GM12873 (cell line): ENCODE measurements around the gene SYNE1.

Experiments
- TF ChIP-seq, protein P1 (sequence below): IDR thresholded peaks from 2 replicates; pipeline ENCODE4 v1.5.1; 2012; ENCODE audit warnings: low read depth, mild to moderate bottlenecking, moderate library complexity, low read length, control low read depth; ENCODE audit not compliant: insufficient read depth; ENCODE audit errors: missing control alignments

SYNE1 gene

DNA sequence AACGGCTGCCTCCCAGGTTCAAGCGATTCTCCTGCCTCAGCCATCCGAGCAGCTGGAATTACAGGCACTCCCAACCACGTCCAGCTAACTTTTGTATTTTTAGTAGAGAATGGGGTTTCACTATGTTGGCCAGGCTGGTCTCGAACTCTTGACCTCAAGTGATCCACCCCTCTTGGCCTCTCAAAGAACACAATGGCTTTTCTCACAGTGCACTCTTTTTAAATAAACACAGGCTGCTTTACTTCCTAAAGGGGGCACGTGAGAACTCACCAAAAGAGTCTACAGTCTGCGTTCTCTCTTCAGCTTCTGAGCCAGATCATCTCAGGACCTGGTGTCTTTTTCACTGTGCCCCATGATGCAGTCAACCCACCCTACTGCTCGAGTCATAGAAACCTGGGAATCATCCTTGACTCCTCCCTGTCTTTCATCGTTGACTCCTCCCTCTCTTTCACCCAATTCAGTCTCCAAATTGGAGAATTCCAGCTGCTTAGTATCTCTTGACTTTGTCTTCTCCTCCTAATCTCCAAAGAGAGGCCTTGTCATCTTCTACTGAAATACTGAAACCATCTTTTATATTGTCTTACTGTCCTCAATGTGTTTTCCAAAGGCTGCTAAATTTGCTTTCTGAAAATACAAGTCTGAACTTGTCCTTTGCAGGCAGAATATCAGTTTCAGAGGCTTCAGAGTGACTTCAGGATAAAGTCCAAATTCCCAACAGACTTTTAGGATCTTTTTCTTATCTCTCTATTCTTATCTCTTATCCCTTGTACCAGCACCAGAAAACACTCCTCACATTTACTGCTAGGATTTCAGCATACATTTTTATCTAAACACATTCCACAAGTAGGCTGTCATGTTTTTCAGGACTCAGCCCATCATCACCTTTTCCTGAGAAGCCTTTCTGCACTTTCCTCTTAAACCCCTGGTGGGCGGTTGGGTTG is 323.4 kb downstream of the SYNE1 start:
- TF ChIP-seq, protein P1, sequence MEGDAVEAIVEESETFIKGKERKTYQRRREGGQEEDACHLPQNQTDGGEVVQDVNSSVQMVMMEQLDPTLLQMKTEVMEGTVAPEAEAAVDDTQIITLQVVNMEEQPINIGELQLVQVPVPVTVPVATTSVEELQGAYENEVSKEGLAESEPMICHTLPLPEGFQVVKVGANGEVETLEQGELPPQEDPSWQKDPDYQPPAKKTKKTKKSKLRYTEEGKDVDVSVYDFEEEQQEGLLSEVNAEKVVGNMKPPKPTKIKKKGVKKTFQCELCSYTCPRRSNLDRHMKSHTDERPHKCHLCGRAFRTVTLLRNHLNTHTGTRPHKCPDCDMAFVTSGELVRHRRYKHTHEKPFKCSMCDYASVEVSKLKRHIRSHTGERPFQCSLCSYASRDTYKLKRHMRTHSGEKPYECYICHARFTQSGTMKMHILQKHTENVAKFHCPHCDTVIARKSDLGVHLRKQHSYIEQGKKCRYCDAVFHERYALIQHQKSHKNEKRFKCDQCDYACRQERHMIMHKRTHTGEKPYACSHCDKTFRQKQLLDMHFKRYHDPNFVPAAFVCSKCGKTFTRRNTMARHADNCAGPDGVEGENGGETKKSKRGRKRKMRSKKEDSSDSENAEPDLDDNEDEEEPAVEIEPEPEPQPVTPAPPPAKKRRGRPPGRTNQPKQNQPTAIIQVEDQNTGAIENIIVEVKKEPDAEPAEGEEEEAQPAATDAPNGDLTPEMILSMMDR, result no peak

DNA sequence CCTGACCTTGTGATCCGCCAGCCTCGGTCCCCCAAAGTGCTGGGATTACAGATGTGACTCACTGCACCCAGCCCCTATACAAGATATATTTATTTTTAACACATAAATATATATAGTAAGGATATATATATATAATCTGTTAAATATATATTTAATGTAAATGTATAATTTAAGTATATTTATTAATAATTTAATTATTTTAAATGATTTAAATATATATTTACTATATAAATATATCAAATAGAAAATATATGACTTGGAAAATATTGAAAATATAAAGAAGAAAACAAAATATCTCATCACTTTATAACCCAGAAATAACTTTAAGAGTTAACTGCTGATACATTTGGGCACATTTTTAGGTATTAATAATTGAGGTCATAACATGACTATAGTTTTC is 324.7 kb downstream of the SYNE1 start:
- TF ChIP-seq, protein P1, result no peak

DNA sequence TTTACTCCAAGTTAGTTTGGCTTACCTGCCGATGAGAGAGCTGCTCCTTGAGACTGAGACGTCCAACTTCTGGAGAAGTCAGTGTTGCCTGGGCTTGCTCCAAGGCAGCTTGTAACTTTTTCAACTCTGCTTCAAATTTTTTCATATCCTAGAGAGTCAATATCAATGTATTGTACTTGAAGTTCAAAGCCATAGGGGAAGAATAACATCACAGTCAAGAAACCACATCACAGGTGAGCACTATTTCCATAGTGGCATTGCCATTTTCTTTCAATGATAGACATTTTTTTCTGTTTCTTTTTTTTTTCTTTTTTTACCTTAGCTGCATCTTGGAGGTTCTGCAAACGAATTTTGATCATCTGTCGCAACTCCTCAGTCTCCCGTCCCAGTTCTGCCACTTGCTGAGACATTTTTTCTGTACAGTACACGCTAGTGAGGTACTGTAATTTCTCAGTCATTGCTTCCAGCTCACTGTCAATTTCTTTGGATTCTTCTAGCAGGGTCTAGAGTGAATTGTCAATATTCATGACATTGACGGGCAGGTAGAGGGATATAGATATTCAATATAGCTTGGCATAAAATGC is 326.7 kb downstream of the SYNE1 start:
- TF ChIP-seq, protein P1, result no peak

DNA sequence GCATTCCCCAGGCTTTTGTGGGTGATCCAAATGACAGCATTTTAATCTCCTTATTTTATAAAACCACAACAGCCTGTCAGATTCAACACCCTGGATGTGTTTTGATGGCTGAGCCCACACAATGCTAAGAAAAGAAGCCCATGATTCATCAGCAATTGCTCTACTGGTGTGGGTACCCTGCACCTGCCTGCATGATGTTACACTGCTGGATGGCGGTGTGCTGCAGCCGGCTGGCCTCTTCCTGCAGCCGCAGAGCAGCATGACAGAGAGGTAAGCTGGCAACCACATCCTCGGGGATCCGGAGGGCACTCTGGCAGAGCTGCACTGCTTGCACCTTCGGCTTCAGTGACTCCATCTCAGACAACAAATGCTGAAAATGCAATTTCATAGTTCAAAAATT is 327.5 kb downstream of the SYNE1 start:
- TF ChIP-seq, protein P1, result no peak

DNA sequence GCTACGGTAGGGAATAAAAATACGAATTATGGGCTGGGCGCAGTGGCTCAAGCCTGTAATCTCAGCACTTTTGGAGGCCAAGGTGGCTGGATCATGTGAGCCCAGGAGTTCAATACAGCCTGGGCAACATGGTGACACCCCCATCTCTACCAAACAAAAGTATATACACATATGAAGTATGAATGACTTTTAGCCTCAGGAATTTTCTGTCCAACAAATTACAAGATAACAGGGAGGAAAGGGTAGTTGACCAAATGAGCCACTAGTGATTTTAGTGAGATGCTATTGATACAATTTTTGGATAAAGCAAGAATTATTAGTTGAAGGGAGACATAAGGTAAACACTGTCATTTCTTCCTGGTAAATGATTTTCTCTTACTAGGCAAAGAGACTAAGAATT is 328.2 kb downstream of the SYNE1 start:
- TF ChIP-seq, protein P1, result no peak

DNA sequence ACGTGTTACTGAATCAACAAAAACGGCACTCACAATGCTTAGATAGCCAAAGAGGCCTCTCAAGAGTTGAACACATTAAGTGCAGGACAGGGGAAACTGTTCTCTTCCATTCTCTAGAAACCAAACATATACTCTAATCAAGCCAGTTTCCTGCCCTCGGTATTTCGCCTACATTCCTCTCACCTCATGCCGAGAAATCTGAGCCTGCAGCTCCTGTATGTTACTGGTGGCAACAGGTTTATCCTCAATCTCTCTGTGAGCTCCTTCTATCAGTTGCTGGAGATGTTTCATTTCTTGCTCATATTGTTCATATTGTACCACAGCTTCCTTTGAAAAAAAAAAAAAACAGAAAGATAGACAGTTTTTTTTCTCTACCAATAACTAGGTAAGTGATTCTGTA is 328.9 kb downstream of the SYNE1 start:
- TF ChIP-seq, protein P1, result no peak

DNA sequence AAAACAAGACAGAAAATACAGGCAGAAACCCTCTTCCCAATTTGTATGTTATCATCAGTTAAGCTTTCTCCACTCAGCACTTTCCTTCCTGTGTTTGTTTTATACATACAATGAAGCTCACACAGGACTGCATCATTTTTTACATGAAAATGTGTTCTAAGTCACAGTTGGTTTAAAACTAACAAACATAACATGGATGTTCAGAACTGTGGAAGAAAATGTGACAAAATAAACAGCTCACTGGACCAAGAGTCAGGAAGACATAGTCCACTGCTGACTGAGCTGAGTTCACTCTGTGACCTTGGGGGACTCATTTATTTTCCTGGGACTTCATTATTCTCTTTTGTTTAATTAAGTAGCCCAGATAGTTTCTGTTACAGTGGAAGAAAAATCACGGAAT is 331.5 kb downstream of the SYNE1 start:
- TF ChIP-seq, protein P1, result no peak
